Erythroblast (primary cell): ENCODE data around the gene PRR23E.

Experiments used
- GATA1 ChIP-seq: IDR thresholded peaks from 2 replicates; pipeline ENCODE4 v1.6.1; 2011; ENCODE audit warnings: low read depth, mild to moderate bottlenecking, control low read depth, low read length, moderate library complexity
- POLR2A ChIP-seq: IDR thresholded peaks from 2 replicates; pipeline ENCODE4 v1.6.1; 2011; ENCODE audit warnings: mild to moderate bottlenecking, low read length

- TF ChIP-seq POLR2A, result no peak
- TF ChIP-seq GATA1, result no peak
Observed at GRCh38 chr3:127153506-127153815, 39.5 kb upstream of the PRR23E start.
